SK-N-SH (cell line): Measurements from ENCODE around the gene DHX35. TPM values are rescaled to one million over a fixed set of nuclear protein-coding genes. Genes with fewer than 3 reads are reported as not detected.

Experiments
- CTCF ChIA-PET: fragments of 300-600, 350-600 bp; formaldehyde crosslinking; extraction: SDS; loops from one replicate; lab custom pipeline; 2021; lab: Yijun Ruan, JAX
- POLR2A ChIA-PET: fragments of 350-600 bp; sonication (Branson Sonifier 250); formaldehyde crosslinking; extraction: SDS; loops from one replicate; lab custom pipeline; 2020; ENCODE audit warnings: antibody characterized with exemption, inconsistent platforms; lab: Yijun Ruan, JAX
- DNase-seq: peaks from one replicate; pipeline ENCODE4 v3.0.0; 2012
- H2AFZ ChIP-seq: fragments of 200-600 bp; sonication (generic); 2 replicates; pipeline ENCODE4 v1.8.1; 2016; ENCODE audit warnings: antibody characterized with exemption, mild to moderate bottlenecking, low read depth
- H3F3A ChIP-seq: fragments of 200-600 bp; sonication (generic); replicated peaks from 2 replicates; pipeline ENCODE3; 2016; ENCODE audit warnings: antibody characterized with exemption, mild to moderate bottlenecking; ENCODE audit not compliant: insufficient read depth
- H3K27ac ChIP-seq, 2 experiments: fragments of 200-500 bp in 1 of 2; fragments of 200-600 bp in 1 of 2; sonication (Bioruptor generic) in 1 of 2; sonication (generic), shearing (Covaris generic) in 1 of 2; 2 replicates each; pipeline versions ENCODE4 v1.5.1 to v1.6.1; 2014 to 2016; ENCODE audit warnings: low read depth in 2 of 2, inconsistent platforms in 1 of 2, low read length in 1 of 2, mild to moderate bottlenecking in 1 of 2, mixed read lengths in 1 of 2
- H3K27me3 ChIP-seq: fragments of 200-600 bp; sonication (generic), shearing (Covaris generic); 2 replicates; pipeline ENCODE4 v1.6.1; 2016; ENCODE audit warnings: mixed run types; ENCODE audit not compliant: insufficient read depth
- H3K36me3 ChIP-seq, 2 experiments: fragments of 200-500 bp in 1 of 2; fragments of 200-600 bp in 1 of 2; sonication (Bioruptor generic) in 1 of 2; sonication (generic) in 1 of 2; replicated peaks in 1 of 2; 2 replicates each; pipeline versions ENCODE3 to v1.5.1; 2014 to 2016; ENCODE audit warnings: low read length in 1 of 2, mild to moderate bottlenecking in 1 of 2; ENCODE audit not compliant: insufficient read depth in 2 of 2, control insufficient read depth in 1 of 2
- H3K4me1 ChIP-seq, 2 experiments: fragments of 200-500 bp in 1 of 2; fragments of 200-600 bp in 1 of 2; sonication (Bioruptor generic) in 1 of 2; sonication (generic), shearing (Covaris generic) in 1 of 2; 2 replicates each; pipeline versions ENCODE4 v1.5.1 to v1.6.1; 2014 to 2016; ENCODE audit warnings: low read depth in 1 of 2, low read length in 1 of 2, mixed run types in 1 of 2; ENCODE audit not compliant: insufficient read depth in 2 of 2, control insufficient read depth in 1 of 2
- H3K4me2 ChIP-seq: fragments of 200-600 bp; sonication (generic), shearing (Covaris generic); 2 replicates; pipeline ENCODE4 v1.6.1; 2017; ENCODE audit warnings: mixed run types
- H3K4me3 ChIP-seq, 2 experiments: fragments of 200-500 bp in 1 of 2; fragments of 200-600 bp in 1 of 2; sonication (Bioruptor generic) in 1 of 2; sonication (generic), shearing (Covaris generic) in 1 of 2; 2 replicates each; pipeline versions ENCODE4 v1.5.1 to v1.8.1; 2014 to 2016; ENCODE audit warnings: low read depth in 2 of 2, inconsistent platforms in 1 of 2, low read length in 1 of 2, mild to moderate bottlenecking in 1 of 2, mixed read lengths in 1 of 2, moderate library complexity in 1 of 2
- H3K79me2 ChIP-seq: fragments of 200-600 bp; sonication (generic); 2 replicates; pipeline ENCODE4 v1.8.1; 2017; ENCODE audit warnings: mild to moderate bottlenecking; ENCODE audit not compliant: insufficient read depth
- H3K9ac ChIP-seq: fragments of 200-600 bp; sonication (generic); 2 replicates; pipeline ENCODE4 v1.6.1; 2017; ENCODE audit warnings: mixed run types
- H3K9me2 ChIP-seq: fragments of 200-600 bp; sonication (generic); 2 replicates; pipeline ENCODE4 v1.6.1; 2017; ENCODE audit warnings: mixed run types
- H3K9me3 ChIP-seq: fragments of 200-600 bp; sonication (generic); 2 replicates; pipeline ENCODE4 v1.6.1; 2017; ENCODE audit warnings: mixed run types, mild to moderate bottlenecking, moderate library complexity
- H4K20me1 ChIP-seq: fragments of 200-600 bp; sonication (generic); 2 replicates; pipeline ENCODE4 v1.6.1; 2017; ENCODE audit warnings: mild to moderate bottlenecking, mixed run types; ENCODE audit not compliant: insufficient read depth
- CHD2 ChIP-seq: fragments of 150-350 bp; IDR thresholded peaks from 2 replicates; pipeline ENCODE4 v1.6.1; 2018; ENCODE audit warnings: low read length; ENCODE audit not compliant: partially characterized antibody
- CTCF ChIP-seq: fragments of 200-600 bp; sonication (generic); IDR thresholded peaks from 2 replicates; pipeline ENCODE4 v1.6.1; 2017; ENCODE audit warnings: antibody characterized with exemption, mild to moderate bottlenecking, moderate library complexity
- EZH2phosphoT487 ChIP-seq: fragments of 200-600 bp; sonication (generic); IDR thresholded peaks from 2 replicates; pipeline ENCODE4 v1.6.1; 2017; ENCODE audit warnings: low read depth, mixed run types, mild to moderate bottlenecking, antibody characterized with exemption, moderate library complexity, borderline replicate concordance
- FOXJ3 ChIP-seq: sonication (generic); formaldehyde crosslinking; IDR thresholded peaks from 2 replicates; pipeline ENCODE4 v1.5.1; 2020; ENCODE audit warnings: mild to moderate bottlenecking, missing genetic modification reagents
- FOXM1 ChIP-seq: IDR thresholded peaks from 2 replicates; pipeline ENCODE4 v1.4.0; 2012; ENCODE audit warnings: low read depth, mild to moderate bottlenecking
- GABPA ChIP-seq: IDR thresholded peaks from 2 replicates; pipeline ENCODE4 v1.4.0; 2012; ENCODE audit warnings: low read depth, mild to moderate bottlenecking
- GATA2 ChIP-seq: sonication (generic); formaldehyde crosslinking; IDR thresholded peaks from 2 replicates; pipeline ENCODE4 v1.5.0; 2020; ENCODE audit warnings: mild to moderate bottlenecking, missing genetic modification reagents
- IRF3 ChIP-seq: fragments of 150-350 bp; IDR thresholded peaks from 2 replicates; pipeline ENCODE4 v1.6.1; 2016; ENCODE audit warnings: mild to moderate bottlenecking, low read depth, low read length
- MAX ChIP-seq: IDR thresholded peaks from 2 replicates; pipeline ENCODE4 v1.4.0; 2012; ENCODE audit warnings: low read depth
- MXI1 ChIP-seq: IDR thresholded peaks from 2 replicates; pipeline ENCODE4 v1.6.1; 2012; ENCODE audit warnings: mild to moderate bottlenecking, low read depth, low read length, improper control_type of control experiment
- NRF1 ChIP-seq: IDR thresholded peaks from 2 replicates; pipeline ENCODE4 v1.6.1; 2012; ENCODE audit warnings: low read depth, mild to moderate bottlenecking, low read length
- POLR2AphosphoS5 ChIP-seq: IDR thresholded peaks from 2 replicates; pipeline ENCODE4 v1.6.1; 2012; ENCODE audit warnings: low read depth, low read length
- RAD21 ChIP-seq: IDR thresholded peaks from 2 replicates; pipeline ENCODE4 v1.6.1; 2012; ENCODE audit warnings: mild to moderate bottlenecking, low read length
- RFX5 ChIP-seq: IDR thresholded peaks from 2 replicates; pipeline ENCODE4 v1.6.1; 2012; ENCODE audit warnings: mild to moderate bottlenecking, improper control_type of control experiment, low read length
- RXRA ChIP-seq: IDR thresholded peaks from 2 replicates; pipeline ENCODE4 v1.4.0; 2012; ENCODE audit warnings: low read depth, mild to moderate bottlenecking, borderline replicate concordance
- SIN3A ChIP-seq: IDR thresholded peaks from 2 replicates; pipeline ENCODE4 v1.6.1; 2012; ENCODE audit warnings: low read depth, mild to moderate bottlenecking, low read length, moderate library complexity, borderline replicate concordance
- TAF1 ChIP-seq: IDR thresholded peaks from 2 replicates; pipeline ENCODE4 v1.6.1; 2012; ENCODE audit warnings: low read depth, mild to moderate bottlenecking, low read length, moderate library complexity, borderline replicate concordance
- USF1 ChIP-seq: IDR thresholded peaks from 2 replicates; pipeline ENCODE4 v1.4.0; 2012; ENCODE audit warnings: low read depth, borderline replicate concordance
- USF2 ChIP-seq: fragments of 150-350 bp; IDR thresholded peaks from 2 replicates; pipeline ENCODE4 v1.6.1; 2017; ENCODE audit warnings: antibody characterized with exemption, low read length, low read depth, borderline replicate concordance
- YY1 ChIP-seq: IDR thresholded peaks from 2 replicates; pipeline ENCODE4 v1.4.0; 2012; ENCODE audit warnings: low read depth, mild to moderate bottlenecking
- WGBS: methylation state at CpG from one replicate; pipeline ENCODE4 v1.1.6; 2017; ENCODE audit warnings: low lambda C conversion rate; 5-methylcytosine and 5-hydroxymethylcytosine counted together
- polyA plus RNA-seq, 3 experiments: library from polyadenylated mRNA; depleted of rRNA; stranded (reverse); fragments of >200 nt; gene quantifications; 2 replicates each; pipeline ENCODE4 v1.2.3, GENCODE V29; 2012

Gene DHX35
- polyA plus RNA-seq, 1 of the 3 experiments (the other 2 are of a cell fraction): 17.1 TPM

- TF ChIP-seq CTCF: no peak
- no peak for TF ChIP-seq FOXM1
- no peak for TF ChIP-seq CHD2
- TF ChIP-seq FOXJ3 (CRISPR knock-in tag): no peak
- no peak for TF ChIP-seq NRF1
- no peak for TF ChIP-seq RAD21
- no peak for TF ChIP-seq RXRA
- TF ChIP-seq RFX5: no peak
- TF ChIP-seq GABPA: no peak
- TF ChIP-seq POLR2AphosphoS5: no peak
- no peak for TF ChIP-seq YY1
These were observed 83.5 kb downstream of the DHX35 start (continued) for GRCh38 chr20:39045676-39046075.

- CTCF ChIA-PET: interaction anchor here (0.6 to 16.3 kb wide), 17 partner anchors 9 to 480 kb away, joined by 3 to 444 read pairs (median 4); partner anchors contain the start of gene FAM83D
These were observed 85.4 kb downstream of the DHX35 start for GRCh38 chr20:39047417-39047985.

More at GRCh38 chr20:39047417-39047985, 85.4 kb downstream of the DHX35 start:
- 78% methylated on average over 9 of the region's 10 CpGs for WGBS
- H2AFZ ChIP-seq: no peak overlapping the region
- H3K4me3 ChIP-seq: no peak overlapping the region
- H3K27me3 ChIP-seq: no peaks in the 10 kb centered on the region
- DNase-seq: no peak
- H3K4me2 ChIP-seq: no peak overlapping the region
- H4K20me1 ChIP-seq: peaks cover 4% of the 10 kb centered on the region; the same call in 1 of the 2 replicates
- H3F3A ChIP-seq: peaks cover 5% of the 10 kb centered on the region
- H3K79me2 ChIP-seq: no peaks in the 10 kb centered on the region
- H3K4me1 ChIP-seq: peaks cover 7% of the 10 kb centered on the region in 2 experiments; a peak in 2 of 4 replicates
- H3K27ac ChIP-seq: no peak overlapping the region
- H3K9me2 ChIP-seq: no peaks in the 10 kb centered on the region
- POLR2A ChIA-PET: no interaction called here
- TF ChIP-seq RXRA (no peak), MAX (no peak), MXI1 (no peak), EZH2phosphoT487 (no peak), GATA2 (no peak), RAD21 (no peak), USF2 (no peak), SIN3A (no peak), GABPA (no peak), USF1 (no peak), CHD2 (no peak), TAF1 (no peak), IRF3 (no peak)
- H3K36me3 ChIP-seq: peaks cover 5% of the 10 kb centered on the region in 2 experiments
- H3K9ac ChIP-seq: no peak overlapping the region
- no peaks in the 10 kb centered on the region for H3K9me3 ChIP-seq
